SU-DHL-6 (cell line): Measurements from ENCODE around the gene KLF17.

Experiments used
- H2AFZ ChIP-seq: fragments of 200-600 bp; sonication (generic); 2 replicates; pipeline ENCODE4 v1.6.1; 2014; ENCODE audit warnings: low read depth, mild to moderate bottlenecking, moderate library complexity, mixed read lengths, antibody characterized with exemption, low read length; ENCODE audit not compliant: severe bottlenecking
- H3F3A ChIP-seq: fragments of 200-600 bp; shearing (Covaris generic); 2 replicates; pipeline ENCODE4 v1.6.0; 2016; ENCODE audit warnings: antibody characterized with exemption, mild to moderate bottlenecking; ENCODE audit not compliant: insufficient read depth
- H3K27ac ChIP-seq: fragments of 200-600 bp; sonication (generic); 2 replicates; pipeline ENCODE4 v1.5.1; 2016; ENCODE audit warnings: low read depth, mild to moderate bottlenecking, low read length, moderate library complexity, mixed read lengths
- H3K27me3 ChIP-seq: fragments of 200-600 bp; sonication (generic), shearing (Covaris generic); 2 replicates; pipeline ENCODE4 v1.6.0; 2014; ENCODE audit warnings: mild to moderate bottlenecking, low read length
- H3K36me3 ChIP-seq: fragments of 200-600 bp; sonication (generic); 2 replicates; pipeline ENCODE4 v1.6.1; 2014; ENCODE audit warnings: mild to moderate bottlenecking, low read length, mixed read lengths
- H3K4me2 ChIP-seq: fragments of 300-600, 200-600 bp; shearing (Covaris generic), sonication (generic); 2 replicates; pipeline ENCODE4 v1.6.0; 2014; ENCODE audit warnings: low read length, low read depth, mild to moderate bottlenecking; ENCODE audit not compliant: poor library complexity, severe bottlenecking
- H3K4me3 ChIP-seq: fragments of 200-600 bp; sonication (generic); 2 replicates; pipeline ENCODE4 v1.5.1; 2014; ENCODE audit warnings: antibody characterized with exemption, low read length, mild to moderate bottlenecking, mixed read lengths; ENCODE audit not compliant: insufficient read depth, poor library complexity, severe bottlenecking
- H3K79me2 ChIP-seq: fragments of 200-600 bp; sonication (generic); 2 replicates; pipeline ENCODE4 v1.6.1; 2014; ENCODE audit warnings: mild to moderate bottlenecking, low read length, moderate library complexity; ENCODE audit not compliant: insufficient read depth
- H3K9ac ChIP-seq: fragments of 200-600 bp; sonication (generic); 2 replicates; pipeline ENCODE4 v1.7.0; 2014; ENCODE audit warnings: mild to moderate bottlenecking, low read length
- H3K9me2 ChIP-seq: fragments of 200-600 bp; sonication (generic); replicated peaks from 2 replicates; pipeline ENCODE4 v1.6.1; 2014; ENCODE audit warnings: low read length; ENCODE audit not compliant: insufficient read depth
- H3K9me3 ChIP-seq: fragments of 200-600 bp; sonication (generic); 2 replicates; pipeline ENCODE4 v1.6.1; 2014; ENCODE audit warnings: low read length, mixed read lengths; ENCODE audit not compliant: insufficient read depth
- H4K20me1 ChIP-seq: fragments of 200-600 bp; sonication (generic); 2 replicates; pipeline ENCODE4 v1.6.1; 2014; ENCODE audit warnings: low read depth, mild to moderate bottlenecking, antibody characterized with exemption, low read length, moderate library complexity, mixed read lengths
- CTCF ChIP-seq: fragments of 200-600 bp; sonication (generic); IDR thresholded peaks from one replicate; pipeline ENCODE4 v1.5.1; 2017; ENCODE audit warnings: antibody characterized with exemption, mild to moderate bottlenecking, low read length, moderate library complexity; ENCODE audit not compliant: insufficient read depth, poor library complexity, severe bottlenecking
- EZH2phosphoT487 ChIP-seq: fragments of 200-600 bp; sonication (generic), shearing (Covaris generic); conservative IDR thresholded peaks from 2 replicates; pipeline ENCODE4 v1.6.1; 2018; ENCODE audit warnings: mild to moderate bottlenecking, antibody characterized with exemption, low read length, moderate library complexity, mixed read lengths

Gene KLF17

GRCh38 chr1:44168520-44169098 lies 50.0 kb downstream of the KLF17 start:
- Histone ChIP-seq H3K4me2 (no peak overlapping the region), H4K20me1 (no peaks in the 10 kb centered on the region), H3K79me2 (no peaks in the 10 kb centered on the region), H3K4me3 (no peak overlapping the region), H3K36me3 (no peaks in the 10 kb centered on the region), H3K9me3 (peaks cover 8% of the 10 kb centered on the region; the same call in 1 of the 2 replicates), H3F3A (no peaks in the 10 kb centered on the region), H3K27ac (no peak overlapping the region), H3K9me2 (no peaks in the 10 kb centered on the region), H3K9ac (no peak overlapping the region), H2AFZ (no peak overlapping the region), H3K27me3 (no peaks in the 10 kb centered on the region)
- TF ChIP-seq EZH2phosphoT487 (no peak), CTCF (no peak)

GRCh38 chr1:44170281-44170823 lies 51.7 kb downstream of the KLF17 start:
- Histone ChIP-seq H3K4me3 (no peak overlapping the region), H3F3A (no peaks in the 10 kb centered on the region), H3K27me3 (no peaks in the 10 kb centered on the region), H3K4me2 (no peak overlapping the region), H2AFZ (no peak overlapping the region), H3K79me2 (no peaks in the 10 kb centered on the region), H3K27ac (no peak overlapping the region), H3K9me3 (peaks cover 21% of the 10 kb centered on the region; the same call in 1 of the 2 replicates), H3K9ac (no peak overlapping the region), H3K9me2 (no peaks in the 10 kb centered on the region), H4K20me1 (no peaks in the 10 kb centered on the region), H3K36me3 (no peaks in the 10 kb centered on the region)
- TF ChIP-seq CTCF (no peak), EZH2phosphoT487 (no peak)

GRCh38 chr1:44174630-44175029 lies 56.0 kb downstream of the KLF17 start:
- TF ChIP-seq EZH2phosphoT487 (no peak), CTCF (no peak)
- Histone ChIP-seq H2AFZ (no peak overlapping the region), H3K27me3 (no peaks in the 10 kb centered on the region), H3K9me3 (peaks cover 27% of the 10 kb centered on the region; the same call in 1 of the 2 replicates), H3K79me2 (no peaks in the 10 kb centered on the region), H3K36me3 (peaks cover 5% of the 10 kb centered on the region; the same call in 1 of the 2 replicates), H3K27ac (no peak overlapping the region), H3K9ac (no peak overlapping the region), H3K9me2 (no peaks in the 10 kb centered on the region), H4K20me1 (no peaks in the 10 kb centered on the region), H3K4me2 (no peak overlapping the region), H3F3A (no peaks in the 10 kb centered on the region), H3K4me3 (no peak overlapping the region)
